DND-41 (cell line): Measurements from ENCODE around the gene STAT6.

Experiments
- ATAC-seq: fragments of 200-7000 bp; cut with Tn5 transposase; 3 replicates; pipeline ENCODE4 v1.9.1; 2021; ENCODE audit warnings: low read depth; ENCODE audit not compliant: insufficient read depth
- DNase-seq: peaks from one replicate; pipeline ENCODE4 v3.0.0-alpha.2; 2020
- H2AFZ ChIP-seq: 2 replicates; pipeline ENCODE4 v1.6.0; 2012; ENCODE audit warnings: low read depth, low read length
- H3K27ac ChIP-seq: 2 replicates; pipeline ENCODE4 v1.5.1; 2012; ENCODE audit warnings: low read length, inconsistent platforms
- H3K27me3 ChIP-seq: fragments of 200-600 bp; sonication (generic); 2 replicates; pipeline ENCODE4 v1.6.0; 2012; ENCODE audit warnings: low read length, mild to moderate bottlenecking, inconsistent platforms; ENCODE audit not compliant: insufficient read depth, poor library complexity
- H3K36me3 ChIP-seq: 2 replicates; pipeline ENCODE4 v1.5.1; 2012; ENCODE audit warnings: low read length, inconsistent platforms; ENCODE audit not compliant: insufficient read depth
- H3K4me1 ChIP-seq: 2 replicates; pipeline ENCODE4 v1.5.1; 2012; ENCODE audit warnings: mild to moderate bottlenecking, low read length; ENCODE audit not compliant: insufficient read depth
- H3K4me2 ChIP-seq: 2 replicates; pipeline ENCODE4 v1.6.0; 2012; ENCODE audit warnings: mild to moderate bottlenecking, moderate library complexity, low read length, inconsistent platforms; ENCODE audit not compliant: insufficient read depth
- H3K4me3 ChIP-seq, 2 experiments: fragments of 200-600 bp in 1 of 2; shearing (Covaris generic) in 1 of 2; 2 replicates each; pipeline ENCODE4 v1.5.1; 2012 to 2016; ENCODE audit warnings: inconsistent platforms in 2 of 2, low read length in 2 of 2, mild to moderate bottlenecking in 2 of 2, low read depth in 1 of 2, moderate library complexity in 1 of 2
- H3K79me2 ChIP-seq: 2 replicates; pipeline ENCODE4 v1.6.0; 2012; ENCODE audit warnings: low read length, inconsistent platforms; ENCODE audit not compliant: insufficient read depth
- H3K9ac ChIP-seq: 2 replicates; pipeline ENCODE4 v1.6.0; 2012; ENCODE audit warnings: low read depth, mild to moderate bottlenecking, inconsistent platforms, low read length, moderate library complexity
- H3K9me3 ChIP-seq: 2 replicates; pipeline ENCODE4 v1.5.1; 2012; ENCODE audit warnings: low read length, moderate library complexity, mild to moderate bottlenecking, inconsistent platforms; ENCODE audit not compliant: insufficient read depth, severe bottlenecking
- H4K20me1 ChIP-seq: 2 replicates; pipeline ENCODE4 v1.6.0; 2012; ENCODE audit warnings: low read length; ENCODE audit not compliant: insufficient read depth
- CTCF ChIP-seq: IDR thresholded peaks from 2 replicates; pipeline ENCODE4 v1.5.1; 2012; ENCODE audit warnings: borderline replicate concordance, low read length, moderate library complexity, mild to moderate bottlenecking; ENCODE audit not compliant: poor library complexity, severe bottlenecking; ENCODE audit errors: extremely low read depth
- EZH2 ChIP-seq: IDR thresholded peaks from 3 replicates; pipeline ENCODE4 v1.6.1; 2012; ENCODE audit warnings: borderline replicate concordance, low read depth, mild to moderate bottlenecking, moderate library complexity, low read length, inconsistent platforms; ENCODE audit not compliant: severe bottlenecking

The STAT6 gene

GRCh38 chr12:57141249-57141648 lies 30.1 kb upstream of the STAT6 start:
- H3K4me1 ChIP-seq = no peaks in the 10 kb centered on the region
- no peak for ATAC-seq
- H3K4me3 ChIP-seq = no peak overlapping the region
- H3K36me3 ChIP-seq = no peaks in the 10 kb centered on the region
- no peaks in the 10 kb centered on the region for H3K9me3 ChIP-seq
- no peak overlapping the region for H3K27ac ChIP-seq
- no peak for DNase-seq
- no peak overlapping the region for H3K9ac ChIP-seq
- H3K79me2 ChIP-seq = no peaks in the 10 kb centered on the region
- no peak overlapping the region for H2AFZ ChIP-seq
- no peaks in the 10 kb centered on the region for H4K20me1 ChIP-seq
- no peaks in the 10 kb centered on the region for H3K27me3 ChIP-seq
- no peak for TF ChIP-seq EZH2
- TF ChIP-seq CTCF = no peak
- H3K4me2 ChIP-seq = no peak overlapping the region

DNA sequence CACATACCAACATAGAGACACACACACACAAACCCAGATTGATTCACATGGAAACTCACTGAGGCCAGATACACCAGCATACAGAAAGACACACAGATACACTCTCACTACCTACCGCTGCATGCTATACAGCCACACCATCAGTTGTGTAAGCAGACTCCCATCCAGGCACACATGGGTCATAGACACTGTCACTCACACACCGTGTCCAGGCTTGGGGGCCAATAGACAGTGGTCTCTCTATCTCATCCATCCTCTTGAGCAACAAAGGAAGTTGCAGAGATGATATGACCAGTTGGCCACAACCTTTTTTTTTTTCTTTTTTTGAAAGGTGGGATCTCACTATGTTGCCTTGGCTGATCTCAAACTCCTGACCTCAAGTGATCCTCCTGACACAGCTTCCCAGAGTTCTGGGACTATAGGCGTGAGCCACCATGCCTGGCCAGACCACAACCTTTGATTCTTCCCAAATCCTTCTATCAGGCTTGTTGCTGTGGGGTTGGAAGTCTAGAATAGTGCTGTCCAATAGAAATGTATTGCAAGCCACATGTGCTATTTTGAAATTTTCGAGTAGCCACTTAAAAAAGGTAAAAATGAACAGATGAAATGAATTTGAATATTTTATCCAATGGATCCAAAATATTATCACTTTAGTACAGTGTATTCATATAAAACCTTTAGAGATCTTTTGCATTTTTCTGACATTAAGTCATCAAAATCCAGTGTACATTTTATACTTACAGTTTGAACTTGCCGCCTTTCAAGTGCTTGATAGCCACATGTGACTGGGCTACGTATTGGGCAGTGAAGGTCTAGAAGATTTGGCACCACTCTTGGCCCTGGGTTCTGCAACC lies 28.9 kb upstream of the STAT6 start:
- Histone ChIP-seq H3K4me1 (no peaks in the 10 kb centered on the region), H3K36me3 (no peaks in the 10 kb centered on the region), H3K27me3 (no peaks in the 10 kb centered on the region), H3K79me2 (no peaks in the 10 kb centered on the region), H4K20me1 (no peaks in the 10 kb centered on the region), H3K27ac (no peak overlapping the region), H3K4me3 (no peak overlapping the region), H2AFZ (no peak overlapping the region), H3K4me2 (no peak overlapping the region), H3K9me3 (no peaks in the 10 kb centered on the region), H3K9ac (no peak overlapping the region)
- no peak for DNase-seq
- no peak for ATAC-seq
- no peak for TF ChIP-seq EZH2
- no peak for TF ChIP-seq CTCF

GRCh38 chr12:57138526-57139272 lies 27.5 kb upstream of the STAT6 start:
- ATAC-seq = no peak
- Histone ChIP-seq H3K27ac (no peak overlapping the region), H3K4me1 (no peaks in the 10 kb centered on the region), H3K9me3 (no peaks in the 10 kb centered on the region), H3K9ac (no peak overlapping the region), H3K36me3 (no peaks in the 10 kb centered on the region), H3K4me2 (no peak overlapping the region), H3K27me3 (no peaks in the 10 kb centered on the region), H4K20me1 (no peaks in the 10 kb centered on the region), H3K79me2 (no peaks in the 10 kb centered on the region), H2AFZ (no peak overlapping the region), H3K4me3 (no peak overlapping the region)
- no peak for TF ChIP-seq CTCF
- TF ChIP-seq EZH2 = no peak
- no peak for DNase-seq
